ENCODE data around the gene NTM.

- TF ChIP-seq SP1 (IDR thresholded peaks at IDR 0.05) (no peak), FOXA1 (IDR thresholded peaks at IDR 0.05) (no peak), FOXK2 (IDR thresholded peaks at IDR 0.05) (no peak), LEF1 (IDR thresholded peaks at IDR 0.05; ENCODE audit: borderline replicate concordance) (no peak), ARNT (IDR thresholded peaks at IDR 0.05) (no peak), TARDBP (IDR thresholded peaks at IDR 0.05) (no peak), L3MBTL2 (conservative IDR thresholded peaks at IDR 0.05) (no peak), BHLHE40 (IDR thresholded peaks at IDR 0.05; ENCODE audit: borderline replicate concordance) (no peak), PKNOX1 (IDR thresholded peaks at IDR 0.05) (no peak), FOXM1 (IDR thresholded peaks at IDR 0.05; ENCODE audit: borderline replicate concordance) (no peak), CTBP1 (IDR thresholded peaks at IDR 0.05; ENCODE audit: borderline replicate concordance) (no peak), NFRKB (IDR thresholded peaks at IDR 0.05) (no peak), SUZ12 (IDR thresholded peaks at IDR 0.05) (no peak)
These were observed 41.6 kb downstream of the NTM start for GRCh38 chr11:131412061-131412460.
